Subcutaneous abdominal adipose tissue (tissue), 5 donors: ENCODE results near the gene TSC22D3.
"Not testable (repeated sequence)": the region's sequence is repeated elsewhere in the genome, so short reads cannot be mapped to it uniquely, and the experiment has no call there.

Experiments used
- H3K27ac ChIP-seq: one replicate; pipeline ENCODE4 v1.7.0; 2013; ENCODE audit warnings: low read depth, mild to moderate bottlenecking, inconsistent platforms, low read length, moderate library complexity
- H3K27me3 ChIP-seq, 5 donors: one replicate each; pipeline ENCODE4 v1.7.0; 2013; ENCODE audit warnings: low read length in 5 of 5, inconsistent platforms in 1 of 5; ENCODE audit not compliant: control insufficient read depth in 5 of 5, insufficient read depth in 4 of 5
- H3K36me3 ChIP-seq, 5 donors: one replicate each; pipeline ENCODE4 v1.7.0; 2013; ENCODE audit warnings: low read length in 5 of 5; ENCODE audit not compliant: control insufficient read depth in 5 of 5, insufficient read depth in 5 of 5
- H3K4me1 ChIP-seq, 5 donors: one replicate each; pipeline ENCODE4 v1.7.0; 2013; ENCODE audit warnings: low read length in 5 of 5, mild to moderate bottlenecking in 3 of 5, moderate library complexity in 1 of 5; ENCODE audit not compliant: control insufficient read depth in 5 of 5, insufficient read depth in 5 of 5
- H3K4me3 ChIP-seq, 5 donors: one replicate each; pipeline ENCODE4 v1.7.0; 2013; ENCODE audit warnings: low read length in 5 of 5, low read depth in 1 of 5
- H3K9ac ChIP-seq, 5 donors: one replicate each; pipeline ENCODE4 v1.7.0; 2013; ENCODE audit warnings: low read length in 5 of 5, mild to moderate bottlenecking in 4 of 5, moderate library complexity in 3 of 5
- H3K9me3 ChIP-seq, 5 donors: one replicate each; pipeline ENCODE4 v1.7.0; 2013; ENCODE audit warnings: low read length in 5 of 5; ENCODE audit not compliant: control insufficient read depth in 5 of 5
- donor health status: healthy.
- donor health status: healthy.
- donor health status: healthy.
- donor health status: healthy.
- donor health status: healthy.

TSC22D3 gene

DNA sequence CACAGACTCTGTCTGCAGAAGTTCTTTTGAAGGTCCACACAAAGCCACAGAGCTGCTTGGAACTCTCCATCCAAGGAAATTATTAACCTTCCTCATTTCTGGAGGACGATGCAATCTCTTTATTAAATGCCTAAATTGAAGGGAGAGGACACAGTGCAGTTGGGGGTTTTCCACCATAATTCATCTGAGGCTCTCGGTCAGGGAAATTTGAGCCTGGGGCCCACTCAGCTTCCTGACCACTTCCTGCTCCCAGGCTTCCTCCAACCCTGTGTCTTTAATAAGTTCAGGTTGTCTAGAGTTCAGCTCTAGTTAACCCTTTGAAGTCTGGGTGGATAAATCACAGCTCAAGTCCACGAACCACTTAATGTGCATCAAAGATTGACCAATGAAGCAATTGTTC, 88.8 kb downstream of the TSC22D3 start:
- H3K4me3 ChIP-seq: no peak overlapping the region
- no peak overlapping the region for H3K9ac ChIP-seq
- peaks cover 0 to 6% (median 3%) of the 10 kb centered on the region in 5 donors for H3K27me3 ChIP-seq
- H3K27ac ChIP-seq: no peak overlapping the region
- H3K36me3 ChIP-seq: no peaks in the 10 kb centered on the region
- peaks cover 13 to 32% (median 24%) of the 10 kb centered on the region in 5 donors for H3K4me1 ChIP-seq
- no peaks in the 10 kb centered on the region for H3K9me3 ChIP-seq

DNA sequence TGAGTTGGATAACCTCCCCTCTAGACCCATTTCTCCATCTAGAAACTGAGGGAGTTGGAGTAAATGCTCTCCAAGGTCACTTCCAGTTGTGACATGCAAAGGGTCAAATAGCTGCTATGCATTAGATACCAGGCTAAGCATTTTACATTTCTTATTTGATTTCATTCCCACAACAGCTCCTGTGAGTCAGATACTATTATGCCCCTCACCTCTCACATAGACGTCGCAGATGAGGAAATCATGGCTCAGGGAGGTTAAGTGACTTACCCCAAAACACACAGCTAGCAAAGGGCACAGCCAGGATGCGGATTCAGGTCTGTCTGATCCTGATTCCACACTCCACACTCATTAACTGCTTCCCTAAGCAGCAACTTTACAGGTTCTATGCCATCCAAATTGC, 89.6 kb downstream of the TSC22D3 start:
- H3K27ac ChIP-seq: no peak overlapping the region
- no peak overlapping the region for H3K9ac ChIP-seq

DNA sequence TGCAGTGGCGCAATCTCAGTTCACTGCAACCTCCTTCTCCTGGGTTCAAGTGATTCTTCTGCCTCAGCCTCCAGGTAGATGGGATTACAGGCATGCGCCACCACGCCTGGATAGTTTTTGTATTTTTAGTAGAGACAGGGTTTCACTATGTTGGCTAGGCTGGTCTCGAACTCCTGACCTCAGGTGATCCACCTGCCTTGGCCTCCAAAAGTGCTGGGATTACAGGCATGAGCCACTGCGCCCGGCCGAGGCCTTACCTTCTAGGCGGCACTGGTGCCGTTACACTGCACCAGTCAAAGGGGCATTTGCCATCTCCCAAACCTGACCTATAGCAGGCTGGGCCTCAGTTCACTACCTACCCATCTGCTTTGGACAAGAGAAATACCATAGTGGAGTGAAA, 90.0 kb downstream of the TSC22D3 start:
- not testable (repeated sequence) for H3K36me3 ChIP-seq, H3K27ac ChIP-seq, H3K27me3 ChIP-seq, H3K9me3 ChIP-seq, H3K4me3 ChIP-seq, H3K9ac ChIP-seq
- H3K4me1 ChIP-seq: peaks cover 13 to 32% (median 24%) of the 10 kb centered on the region in 5 donors

More for the DNA sequence above, 89.6 kb downstream of the TSC22D3 start:
- Histone ChIP-seq H3K9me3 (no peaks in the 10 kb centered on the region), H3K27me3 (peaks cover 0 to 6% (median 3%) of the 10 kb centered on the region in 5 donors), H3K4me1 (peaks cover 13 to 32% (median 24%) of the 10 kb centered on the region in 5 donors), H3K36me3 (no peaks in the 10 kb centered on the region), H3K4me3 (no peak overlapping the region)

- H3K4me3 ChIP-seq: no peak overlapping the region
- H3K9ac ChIP-seq: no peak overlapping the region
- H3K4me1 ChIP-seq: peaks cover 13 to 32% (median 24%) of the 10 kb centered on the region in 5 donors
- no peaks in the 10 kb centered on the region for H3K9me3 ChIP-seq
- peaks cover 0 to 6% (median 3%) of the 10 kb centered on the region in 5 donors for H3K27me3 ChIP-seq
- H3K36me3 ChIP-seq: no peaks in the 10 kb centered on the region
- no peak overlapping the region for H3K27ac ChIP-seq
Observed at GRCh38 chrX:107684956-107685385, 90.6 kb downstream of the TSC22D3 start.

DNA sequence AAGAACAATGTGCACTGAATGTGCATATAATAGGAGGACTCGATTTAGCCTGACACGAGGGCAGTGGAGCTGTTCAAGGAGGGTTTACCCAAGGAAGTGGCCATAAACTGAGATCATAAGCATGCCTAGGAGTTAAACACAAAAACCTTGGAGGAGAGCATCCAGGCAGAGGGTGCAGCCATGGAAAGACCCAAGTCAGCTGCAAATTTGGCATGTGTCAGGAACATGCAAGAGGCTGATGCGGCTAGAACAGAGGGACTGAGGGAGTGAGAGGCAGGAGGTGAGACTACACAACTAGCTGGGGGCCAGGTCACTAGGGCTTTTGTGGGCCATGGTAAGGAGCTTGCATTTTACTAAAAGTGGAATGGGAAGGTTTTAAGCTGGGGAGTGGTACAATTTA, 91.7 kb downstream of the TSC22D3 start:
- Histone ChIP-seq H3K27me3 (peaks cover 0 to 8% (median 2%) of the 10 kb centered on the region in 5 donors), H3K36me3 (no peaks in the 10 kb centered on the region), H3K9ac (no peak overlapping the region), H3K27ac (no peak overlapping the region), H3K4me3 (no peak overlapping the region), H3K4me1 (peaks cover 13 to 41% (median 32%) of the 10 kb centered on the region in 5 donors), H3K9me3 (no peaks in the 10 kb centered on the region)

DNA sequence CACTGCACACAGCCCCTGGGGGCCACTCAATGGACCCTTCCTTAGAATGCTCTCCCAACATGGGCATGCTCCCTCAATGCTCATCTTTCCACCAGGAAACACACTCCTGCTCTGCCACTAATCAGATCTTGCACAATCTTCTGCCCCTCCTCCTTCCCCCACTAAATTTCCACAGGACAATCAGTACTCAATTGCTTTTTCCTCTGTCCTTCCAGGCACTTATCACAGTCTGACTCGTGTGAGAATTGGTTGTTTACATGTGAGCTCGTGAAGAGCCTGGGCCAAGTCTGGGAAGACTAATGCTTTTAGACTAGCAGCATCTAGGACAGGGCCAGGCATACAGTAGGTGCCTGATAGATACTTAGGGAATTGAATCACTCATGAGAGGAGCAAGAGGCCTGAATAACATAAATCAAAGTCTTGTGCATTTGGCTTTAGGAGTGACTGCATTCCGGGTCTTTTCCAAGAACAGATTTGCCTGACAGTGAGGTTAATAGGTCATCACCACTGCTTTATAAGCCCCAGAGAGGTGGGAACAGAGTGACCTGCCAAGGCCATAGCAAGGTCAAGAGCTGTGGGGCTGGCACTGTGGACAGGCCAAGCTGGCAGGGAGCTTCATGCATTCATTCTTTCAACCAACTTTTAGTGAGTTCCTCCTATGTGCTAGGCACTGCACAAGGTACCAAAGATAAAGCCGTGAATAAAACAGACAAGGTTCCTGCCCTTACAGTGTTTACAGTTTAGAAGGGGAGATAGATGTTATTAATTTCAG, 92.3 kb downstream of the TSC22D3 start:
- no peak overlapping the region for H3K27ac ChIP-seq
- H3K27me3 ChIP-seq: peaks cover 0 to 9% (median 3%) of the 10 kb centered on the region in 5 donors
- H3K4me1 ChIP-seq: peaks cover 13 to 47% (median 38%) of the 10 kb centered on the region in 5 donors
- H3K36me3 ChIP-seq: no peaks in the 10 kb centered on the region
- H3K9ac ChIP-seq: no peak overlapping the region
- no peak overlapping the region for H3K4me3 ChIP-seq
- no peaks in the 10 kb centered on the region for H3K9me3 ChIP-seq

DNA sequence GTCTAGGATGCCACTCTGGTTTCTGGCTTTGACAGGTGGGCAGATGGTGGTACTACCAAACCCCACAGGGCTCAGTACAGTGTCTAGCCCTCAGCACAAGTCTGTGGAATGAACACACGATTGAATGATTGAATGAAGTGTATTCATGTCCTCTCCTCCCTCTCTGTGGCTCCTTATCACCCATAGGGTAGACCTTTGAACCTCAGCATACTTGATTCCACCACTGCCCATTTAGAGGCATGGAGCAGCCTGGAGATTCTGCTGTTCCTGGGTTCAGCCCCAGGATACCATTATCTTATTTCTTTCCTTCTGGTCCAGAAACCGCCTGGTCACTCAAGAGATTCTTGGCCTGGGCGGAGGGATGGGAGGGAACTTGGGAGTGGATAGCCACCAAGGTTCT, 93.3 kb downstream of the TSC22D3 start:
- Histone ChIP-seq H3K4me3 (no peak overlapping the region), H3K9me3 (no peaks in the 10 kb centered on the region), H3K9ac (no peak overlapping the region), H3K27ac (no peak overlapping the region), H3K27me3 (peaks cover 0 to 12% (median 3%) of the 10 kb centered on the region in 5 donors), H3K36me3 (no peaks in the 10 kb centered on the region), H3K4me1 (peaks cover 13 to 55% (median 45%) of the 10 kb centered on the region in 5 donors)

DNA sequence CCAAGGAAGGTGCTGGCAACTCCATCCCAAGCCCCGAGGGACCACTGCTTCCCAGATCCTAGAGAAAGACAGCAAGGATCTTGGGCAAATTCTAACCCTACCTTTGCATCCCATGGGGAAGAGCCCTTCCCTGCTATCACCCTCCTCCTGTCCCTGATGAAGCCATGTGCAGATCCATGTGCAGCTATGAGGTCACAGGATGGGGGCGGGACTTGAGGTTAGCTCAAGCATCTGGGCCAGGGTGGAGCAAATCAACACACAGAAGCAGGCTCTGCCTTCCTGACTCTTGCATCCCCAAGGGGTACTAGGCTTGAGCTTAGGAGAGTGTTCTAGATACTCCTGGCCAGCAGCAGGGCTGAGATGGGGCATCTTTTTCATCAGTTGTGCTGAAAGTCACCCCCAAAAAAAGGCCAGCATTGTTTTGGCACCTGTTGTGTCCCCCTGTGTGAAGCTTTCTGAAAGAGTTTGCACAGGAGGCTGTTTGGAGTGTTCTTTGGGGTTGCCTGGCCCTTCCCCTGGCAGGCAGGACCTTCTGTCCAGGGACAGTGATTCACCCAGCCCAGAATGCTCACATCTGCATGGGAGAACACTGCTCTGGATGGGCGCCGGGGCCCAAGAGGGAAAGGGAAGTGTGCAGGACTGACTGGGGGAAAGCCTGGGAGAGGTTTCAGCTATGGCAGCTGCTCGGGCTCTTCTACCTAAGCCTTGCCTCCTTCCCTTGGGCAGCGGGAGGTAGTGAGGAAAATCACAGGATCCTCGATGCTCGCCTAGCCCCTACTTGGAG, 96.4 kb downstream of the TSC22D3 start:
- Histone ChIP-seq H3K9me3 (no peaks in the 10 kb centered on the region), H3K9ac (no peak overlapping the region), H3K4me3 (no peak overlapping the region), H3K27ac (no peak overlapping the region), H3K36me3 (no peaks in the 10 kb centered on the region), H3K4me1 (peaks cover 15 to 70% (median 63%) of the 10 kb centered on the region in 5 donors), H3K27me3 (peaks cover 0 to 18% (median 3%) of the 10 kb centered on the region in 5 donors)

DNA sequence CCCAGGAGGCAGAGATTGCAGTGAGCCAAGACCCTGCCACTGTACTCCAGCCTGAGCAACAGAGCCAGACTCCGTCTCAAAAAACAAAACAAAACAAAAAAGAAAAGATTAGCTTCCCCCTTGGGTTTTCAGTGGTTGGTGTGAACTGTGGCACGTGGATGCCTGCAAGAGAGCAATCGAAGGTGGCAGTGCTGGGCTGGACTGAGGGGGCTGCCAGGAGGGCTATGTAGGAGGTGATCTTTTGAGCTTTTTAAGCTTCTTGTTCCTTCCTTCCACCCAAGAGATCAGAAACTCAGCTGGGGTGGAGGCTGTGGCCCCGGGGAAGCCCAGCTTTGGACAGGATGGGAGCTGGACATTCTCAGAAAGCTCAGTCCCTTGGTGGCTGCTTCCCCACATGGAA, 97.7 kb downstream of the TSC22D3 start:
- Histone ChIP-seq H3K9me3 (no peaks in the 10 kb centered on the region), H3K4me3 (no peak overlapping the region), H3K36me3 (no peaks in the 10 kb centered on the region), H3K27me3 (peaks cover 0 to 18% (median 5%) of the 10 kb centered on the region in 5 donors), H3K9ac (no peak overlapping the region), H3K4me1 (peaks cover 12 to 70% (median 63%) of the 10 kb centered on the region in 5 donors), H3K27ac (peak overlapping the region; percentile 0)

- H3K36me3 ChIP-seq: no peaks in the 10 kb centered on the region
- peak overlapping the region; percentile 75 for H3K27ac ChIP-seq
- H3K4me3 ChIP-seq: peak overlapping the region in 3 of 5 donors; percentile 7 to 70 (median 62)
- peaks cover 8 to 68% (median 61%) of the 10 kb centered on the region in 5 donors for H3K4me1 ChIP-seq
- H3K27me3 ChIP-seq: peaks cover 0 to 17% (median 5%) of the 10 kb centered on the region in 5 donors
- H3K9ac ChIP-seq: peak overlapping the region in 2 of 5 donors; percentile 4 to 24
- no peaks in the 10 kb centered on the region for H3K9me3 ChIP-seq
Observed at GRCh38 chrX:107677501-107677901, 98.1 kb downstream of the TSC22D3 start.
